Natural killer cell (primary cell): Measurements from ENCODE around the gene PIK3R1. TPM values are rescaled to one million over a fixed set of nuclear protein-coding genes. Genes with fewer than 3 reads are reported as not detected.

ENCODE experiments used
- ATAC-seq, 3 donors: fragments of 150-1000 bp in 2 of 3; fragments of 200-7000 bp in 1 of 3; cut with Tn5 transposase; 1 replicate in 1 of 3; 2 replicates in 2 of 3; pipeline ENCODE4 v1.10.0; 2021; ENCODE audit warnings: mild to moderate bottlenecking in 2 of 3, moderate library complexity in 2 of 3
- DNase-seq, 2 donors: peaks; one replicate each; pipeline versions ENCODE4 v3.0.0 to v3.0.0-alpha.2; 2013 to 2021; ENCODE audit warnings: mixed read lengths in 1 of 2
- H3K27ac ChIP-seq: one replicate; pipeline ENCODE4 v1.5.1; 2013; ENCODE audit warnings: mild to moderate bottlenecking, low read length
- H3K27me3 ChIP-seq: one replicate; pipeline ENCODE4 v1.6.1; 2013; ENCODE audit warnings: low read length; ENCODE audit not compliant: control insufficient read depth, insufficient read depth
- H3K36me3 ChIP-seq: one replicate; pipeline ENCODE4 v1.6.1; 2013; ENCODE audit warnings: low read length; ENCODE audit not compliant: control insufficient read depth, insufficient read depth
- H3K4me1 ChIP-seq: one replicate; pipeline ENCODE4 v1.6.1; 2013; ENCODE audit warnings: low read length; ENCODE audit not compliant: control insufficient read depth, insufficient read depth
- H3K4me3 ChIP-seq: one replicate; pipeline ENCODE4 v1.5.1; 2013; ENCODE audit warnings: low read length
- H3K9me3 ChIP-seq: one replicate; pipeline ENCODE4 v1.6.1; 2013; ENCODE audit warnings: low read length; ENCODE audit not compliant: control insufficient read depth, insufficient read depth
- H3K27ac Mint-ChIP-seq, 2 donors: one replicate each; pipeline ENCODE4 v1.8.0; 2022; ENCODE audit warnings: mild to moderate bottlenecking in 2 of 2, mixed read lengths in 2 of 2, moderate library complexity in 1 of 2
- H3K27me3 Mint-ChIP-seq, 2 donors: one replicate each; pipeline ENCODE4 v1.8.0; 2022; ENCODE audit warnings: low read depth in 2 of 2, mixed read lengths in 2 of 2
- H3K36me3 Mint-ChIP-seq: one replicate; pipeline ENCODE4 v1.8.0; 2022; ENCODE audit warnings: mixed read lengths
- H3K4me1 Mint-ChIP-seq, 2 donors: one replicate each; pipeline ENCODE4 v1.8.0; 2022; ENCODE audit warnings: mixed read lengths in 2 of 2
- H3K4me3 Mint-ChIP-seq: one replicate; pipeline ENCODE4 v1.8.0; 2022; ENCODE audit warnings: mild to moderate bottlenecking, moderate library complexity, mixed read lengths
- H3K9me3 Mint-ChIP-seq, 2 donors: one replicate each; pipeline ENCODE4 v1.8.0; 2022; ENCODE audit warnings: mixed read lengths in 2 of 2
- WGBS: methylation state at CpG from one replicate; pipeline ENCODE4 v1.1.7; 2013; ENCODE audit warnings: missing lambda C conversion rate; ENCODE audit not compliant: insufficient coverage; 5-methylcytosine and 5-hydroxymethylcytosine counted together
- intact Hi-C: fragments of 100-400 bp; cut with micrococcal nuclease; formaldehyde crosslinking; loops from one replicate; pipeline ENCODE4 v1.14.2; 2022
- total RNA-seq, 4 donors: library from RNA; stranded (reverse); fragments of 120-200 nt in 1 of 4; gene quantifications; one replicate each; pipeline versions ENCODE4 v1.2.3 to v1.2.4, GENCODE V29; 2013 to 2022
- TF ChIP-seq, protein P1 (sequence below): fragments of 200-600 bp; IDR thresholded peaks from one replicate; pipeline ENCODE4 v1.8.0; 2022; ENCODE audit warnings: antibody characterized with exemption

PIK3R1 gene
- total RNA-seq, 3 donors from 2014 or later (not counting 1 experiment from before 2014, with no cell fraction given) = 307 to 365 (median 313) TPM

DNA sequence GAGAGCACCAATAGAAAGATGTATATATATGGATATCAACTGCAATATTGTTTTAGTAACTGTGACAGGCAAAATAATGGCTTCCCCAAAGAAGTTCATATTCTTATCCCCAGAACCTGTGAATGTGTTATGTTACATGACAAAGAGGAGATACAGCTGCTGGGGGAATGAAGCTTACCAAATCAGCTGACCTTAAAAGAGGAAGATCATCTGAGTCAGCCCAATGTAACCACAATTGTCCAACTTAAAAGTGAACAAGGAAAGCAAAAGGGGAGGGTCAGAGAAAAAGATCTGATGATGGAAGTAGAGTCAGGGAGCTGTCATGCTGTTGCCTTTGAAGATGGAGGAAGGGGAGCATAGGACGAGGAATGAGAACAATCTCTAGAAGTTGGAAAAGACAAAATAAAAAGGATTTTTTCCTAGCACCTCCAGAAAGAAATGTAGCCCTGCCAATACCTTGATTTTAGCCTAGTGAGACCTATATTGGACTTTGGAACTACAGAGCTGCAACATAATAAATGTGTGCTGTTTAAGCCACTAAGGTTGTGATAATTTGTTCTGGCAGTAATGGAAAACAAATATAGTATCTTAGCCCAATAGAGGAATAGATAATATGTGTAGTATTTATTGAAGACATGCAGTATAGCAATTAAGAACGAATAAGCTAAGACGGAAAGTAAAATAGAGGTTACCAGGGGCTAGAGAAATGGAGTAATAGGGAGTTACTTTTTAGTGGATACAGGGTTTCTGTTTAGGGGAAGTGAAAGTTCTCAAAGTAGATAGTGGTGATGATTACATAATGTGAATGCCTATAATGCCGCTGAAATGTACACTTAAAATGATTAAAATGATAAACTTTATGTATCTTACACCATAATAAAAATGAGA lies 115.9 kb downstream of the PIK3R1 start:
- WGBS = 77% methylated on average over 3 of the region's 4 CpGs
- Mint-ChIP-seq H3K36me3 (no peaks in the 10 kb centered on the region), H3K27ac (peak overlapping the region; percentile 68 to 70), H3K27me3 (peaks cover 0 to 4% of the 10 kb centered on the region in 2 donors), H3K9me3 (no peaks in the 10 kb centered on the region), H3K4me1 (peaks cover 25 to 36% of the 10 kb centered on the region in 2 donors), H3K4me3 (peak overlapping the region; percentile 10)
- H3K36me3 ChIP-seq = no peaks in the 10 kb centered on the region
- H3K4me3 ChIP-seq = no peak overlapping the region
- TF ChIP-seq, protein P1, sequence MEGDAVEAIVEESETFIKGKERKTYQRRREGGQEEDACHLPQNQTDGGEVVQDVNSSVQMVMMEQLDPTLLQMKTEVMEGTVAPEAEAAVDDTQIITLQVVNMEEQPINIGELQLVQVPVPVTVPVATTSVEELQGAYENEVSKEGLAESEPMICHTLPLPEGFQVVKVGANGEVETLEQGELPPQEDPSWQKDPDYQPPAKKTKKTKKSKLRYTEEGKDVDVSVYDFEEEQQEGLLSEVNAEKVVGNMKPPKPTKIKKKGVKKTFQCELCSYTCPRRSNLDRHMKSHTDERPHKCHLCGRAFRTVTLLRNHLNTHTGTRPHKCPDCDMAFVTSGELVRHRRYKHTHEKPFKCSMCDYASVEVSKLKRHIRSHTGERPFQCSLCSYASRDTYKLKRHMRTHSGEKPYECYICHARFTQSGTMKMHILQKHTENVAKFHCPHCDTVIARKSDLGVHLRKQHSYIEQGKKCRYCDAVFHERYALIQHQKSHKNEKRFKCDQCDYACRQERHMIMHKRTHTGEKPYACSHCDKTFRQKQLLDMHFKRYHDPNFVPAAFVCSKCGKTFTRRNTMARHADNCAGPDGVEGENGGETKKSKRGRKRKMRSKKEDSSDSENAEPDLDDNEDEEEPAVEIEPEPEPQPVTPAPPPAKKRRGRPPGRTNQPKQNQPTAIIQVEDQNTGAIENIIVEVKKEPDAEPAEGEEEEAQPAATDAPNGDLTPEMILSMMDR = no peak
- ATAC-seq = peak in 2 of 3 donors; percentile 21 to 48
- intact Hi-C loops = no loop called here
- no peaks in the 10 kb centered on the region for H3K27me3 ChIP-seq
- no peaks in the 10 kb centered on the region for H3K9me3 ChIP-seq
- DNase-seq = no peak
- H3K4me1 ChIP-seq = peaks cover 16% of the 10 kb centered on the region
- H3K27ac ChIP-seq = peak overlapping the region; percentile 50

DNA sequence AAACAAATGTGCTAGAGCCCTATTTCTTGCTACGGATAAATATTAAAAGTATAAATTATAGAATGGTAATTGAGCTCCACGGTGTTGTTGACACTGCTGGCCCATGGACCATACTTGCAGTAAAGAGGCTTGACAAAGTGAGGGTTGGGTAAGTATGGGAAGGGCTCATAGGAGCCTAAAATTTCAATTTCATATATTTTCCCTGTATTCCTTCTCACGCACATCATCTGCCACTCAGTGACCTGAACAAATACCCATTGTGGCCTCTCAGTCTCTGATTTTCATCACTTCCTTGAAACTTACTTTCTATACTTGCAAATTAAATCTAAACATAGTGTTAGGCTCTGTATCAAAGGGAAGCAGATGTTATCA lies 116.5 kb downstream of the PIK3R1 start:
- no peaks in the 10 kb centered on the region for H3K36me3 Mint-ChIP-seq
- Histone ChIP-seq H3K4me3 (no peak overlapping the region), H3K27ac (peak overlapping the region; percentile 28), H3K9me3 (no peaks in the 10 kb centered on the region), H3K36me3 (no peaks in the 10 kb centered on the region), H3K27me3 (no peaks in the 10 kb centered on the region), H3K4me1 (peaks cover 16% of the 10 kb centered on the region)
- peak overlapping the region; percentile 68 to 70 for H3K27ac Mint-ChIP-seq
- DNase-seq = no peak
- H3K4me1 Mint-ChIP-seq = peaks cover 29 to 36% of the 10 kb centered on the region in 2 donors
- TF ChIP-seq, protein P1 = no peak
- peaks cover 0 to 4% of the 10 kb centered on the region in 2 donors for H3K27me3 Mint-ChIP-seq
- WGBS = 83% methylated on average over 3 of the region's 3 CpGs
- intact Hi-C loops = no loop called here
- no peaks in the 10 kb centered on the region for H3K9me3 Mint-ChIP-seq
- peak overlapping the region; percentile 26 for H3K4me3 Mint-ChIP-seq
- ATAC-seq = peak in 1 of 3 donors; percentile 12

DNA sequence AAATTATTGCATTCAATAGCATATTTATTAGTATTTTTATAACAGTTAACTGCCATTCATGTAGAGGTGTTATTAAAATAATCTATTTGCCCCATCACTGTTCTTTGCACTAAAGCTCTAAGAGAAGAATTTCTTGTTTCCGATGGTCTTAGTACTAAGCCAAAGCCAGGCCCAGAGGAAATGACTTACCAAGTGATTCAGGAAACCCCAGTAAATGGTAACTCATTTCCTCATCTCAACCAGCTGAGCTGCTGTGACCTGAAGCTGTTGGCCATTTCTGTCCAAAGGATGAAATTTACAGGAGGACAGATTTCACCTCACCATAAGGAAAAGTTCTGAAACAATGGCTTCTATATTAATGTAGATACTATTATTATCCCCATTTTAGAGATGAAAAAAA lies 117.0 kb downstream of the PIK3R1 start:
- ATAC-seq (peak; percentile 66 to 82 (median 68)), DNase-seq (no peak)

More for the DNA sequence above, 117.0 kb downstream of the PIK3R1 start:
- Mint-ChIP-seq H3K27me3 (peaks cover 0 to 4% of the 10 kb centered on the region in 2 donors), H3K4me3 (peak overlapping the region; percentile 26), H3K9me3 (no peaks in the 10 kb centered on the region), H3K4me1 (peaks cover 30 to 36% of the 10 kb centered on the region in 2 donors), H3K27ac (peak overlapping the region; percentile 68 to 70), H3K36me3 (no peaks in the 10 kb centered on the region)
- Histone ChIP-seq H3K4me3 (no peak overlapping the region), H3K4me1 (peaks cover 16% of the 10 kb centered on the region), H3K27ac (no peak overlapping the region), H3K27me3 (no peaks in the 10 kb centered on the region), H3K36me3 (no peaks in the 10 kb centered on the region), H3K9me3 (no peaks in the 10 kb centered on the region)
- WGBS = 25% methylated on average over 1 of the region's 1 CpG
- intact Hi-C loops = no loop called here
- TF ChIP-seq, protein P1 = no peak
